Measurements from ENCODE around the gene AOAH. TPM values are rescaled to one million over a fixed set of nuclear protein-coding genes. Genes with fewer than 3 reads are reported as not detected.

AOAH gene
- total and polyA plus RNA-seq, 7 donors = 3.8 to 61.3 (median 16.2) TPM

DNA sequence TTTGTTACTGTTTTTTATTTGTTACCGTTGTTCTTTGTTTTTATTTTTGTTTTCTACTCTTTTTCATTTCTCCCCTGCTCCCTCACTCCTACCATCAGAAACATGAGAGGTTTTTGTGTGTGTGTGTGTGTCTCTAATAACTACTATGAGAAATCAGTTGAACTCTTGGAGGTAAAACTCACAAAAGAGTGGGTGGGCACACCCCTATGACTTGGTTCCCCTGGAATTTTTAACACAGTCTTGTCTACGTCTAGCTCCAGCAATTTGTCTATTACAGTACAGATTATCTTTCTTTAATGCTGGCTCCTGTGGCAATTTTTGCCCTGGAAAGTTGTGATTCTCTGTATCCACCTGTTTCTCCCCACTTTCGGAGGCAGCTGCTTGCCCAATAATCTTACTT, 56.2 kb downstream of the AOAH start:
- TF ChIP-seq, protein P1, sequence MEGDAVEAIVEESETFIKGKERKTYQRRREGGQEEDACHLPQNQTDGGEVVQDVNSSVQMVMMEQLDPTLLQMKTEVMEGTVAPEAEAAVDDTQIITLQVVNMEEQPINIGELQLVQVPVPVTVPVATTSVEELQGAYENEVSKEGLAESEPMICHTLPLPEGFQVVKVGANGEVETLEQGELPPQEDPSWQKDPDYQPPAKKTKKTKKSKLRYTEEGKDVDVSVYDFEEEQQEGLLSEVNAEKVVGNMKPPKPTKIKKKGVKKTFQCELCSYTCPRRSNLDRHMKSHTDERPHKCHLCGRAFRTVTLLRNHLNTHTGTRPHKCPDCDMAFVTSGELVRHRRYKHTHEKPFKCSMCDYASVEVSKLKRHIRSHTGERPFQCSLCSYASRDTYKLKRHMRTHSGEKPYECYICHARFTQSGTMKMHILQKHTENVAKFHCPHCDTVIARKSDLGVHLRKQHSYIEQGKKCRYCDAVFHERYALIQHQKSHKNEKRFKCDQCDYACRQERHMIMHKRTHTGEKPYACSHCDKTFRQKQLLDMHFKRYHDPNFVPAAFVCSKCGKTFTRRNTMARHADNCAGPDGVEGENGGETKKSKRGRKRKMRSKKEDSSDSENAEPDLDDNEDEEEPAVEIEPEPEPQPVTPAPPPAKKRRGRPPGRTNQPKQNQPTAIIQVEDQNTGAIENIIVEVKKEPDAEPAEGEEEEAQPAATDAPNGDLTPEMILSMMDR (IDR thresholded peaks at IDR 0.05) = no peak
- no peak for TF ChIP-seq POLR2A (IDR thresholded peaks at IDR 0.05)
- no peak for TF ChIP-seq EP300 (IDR thresholded peaks at IDR 0.05)
- TF ChIP-seq POLR2AphosphoS5 (IDR thresholded peaks at IDR 0.05) = no peak
- H3K4me1 ChIP-seq = no peaks in the 10 kb centered on the region
- intact Hi-C loops (cut with DNase I) = no loop called here
- H3K36me3 ChIP-seq = no peaks in the 10 kb centered on the region
- no peak overlapping the region for H3K4me3 ChIP-seq
- 73 to 85% methylated on average over 3 of the region's 3 CpGs for WGBS, 2 donors
- no peak overlapping the region for H3K27ac ChIP-seq
- no peaks in the 10 kb centered on the region for H3K9me3 ChIP-seq
- DNase-seq = no peak
- no peaks in the 10 kb centered on the region for H3K27me3 ChIP-seq

DNA sequence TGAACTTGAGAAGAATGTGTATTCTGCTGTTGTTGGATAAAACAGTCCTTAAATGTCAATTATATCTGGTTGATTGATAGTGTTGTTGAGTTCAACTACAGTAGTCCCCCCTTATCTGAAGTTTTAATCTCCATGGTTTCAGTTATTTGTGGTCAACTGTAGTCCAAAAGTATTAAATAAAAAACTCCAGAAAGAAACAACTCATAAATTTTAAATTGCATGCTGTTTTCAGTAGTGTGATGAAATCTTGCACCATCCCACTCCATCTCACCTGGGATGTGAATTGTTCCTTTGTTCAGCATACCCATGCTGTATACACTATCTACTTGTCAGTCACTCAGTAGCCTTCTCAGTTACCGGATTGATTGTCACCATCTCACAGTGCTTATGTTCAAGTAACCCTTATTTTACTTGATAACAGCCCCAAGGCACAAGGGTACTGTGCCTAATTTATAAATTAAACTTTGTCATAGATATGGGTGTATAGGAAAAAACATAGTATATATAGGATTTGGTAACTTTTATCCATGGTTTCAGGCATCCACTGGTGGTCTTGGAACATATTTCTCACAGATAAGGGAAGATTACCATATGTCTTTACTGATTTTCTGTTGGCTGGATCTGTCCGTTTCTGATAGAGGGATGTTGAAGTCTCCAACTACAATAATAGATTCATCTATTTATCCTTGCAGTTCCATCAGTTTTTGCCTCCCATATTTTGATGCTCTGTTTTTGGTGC, 57.1 kb downstream of the AOAH start:
- no peak overlapping the region for H3K27ac ChIP-seq
- TF ChIP-seq, protein P1 (IDR thresholded peaks at IDR 0.05) = no peak
- TF ChIP-seq POLR2AphosphoS5 (IDR thresholded peaks at IDR 0.05) (no peak), EP300 (IDR thresholded peaks at IDR 0.05) (no peak), POLR2A (IDR thresholded peaks at IDR 0.05) (no peak)
- WGBS, 2 donors = 57 to 84% methylated on average over 2 of the region's 2 CpGs

DNA sequence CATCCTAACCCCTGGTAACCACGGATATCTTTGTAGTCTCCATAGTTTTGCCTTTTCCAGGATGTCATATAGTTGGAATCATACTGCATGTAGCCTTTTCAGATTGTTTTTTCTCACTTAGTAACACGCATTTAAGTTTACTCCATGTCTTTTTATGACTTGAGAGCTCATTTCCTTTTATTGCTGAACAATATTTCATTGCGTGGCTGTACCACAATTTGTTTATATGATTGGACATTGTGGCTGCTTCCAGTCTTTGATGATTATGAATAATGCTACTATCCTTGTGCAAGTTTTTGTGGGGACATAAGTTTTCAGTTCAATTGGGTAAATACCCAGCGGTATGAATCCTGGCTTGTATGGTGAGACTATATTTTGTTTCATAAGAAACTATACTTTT, 60.8 kb downstream of the AOAH start:
- no peak overlapping the region for H3K27ac ChIP-seq
- no peak overlapping the region for H3K4me3 ChIP-seq
- no peaks in the 10 kb centered on the region for H3K4me1 ChIP-seq
- H3K36me3 ChIP-seq = no peaks in the 10 kb centered on the region
- H3K27me3 ChIP-seq = no peaks in the 10 kb centered on the region
- DNase-seq = no peak
- H3K9me3 ChIP-seq = no peaks in the 10 kb centered on the region
- TF ChIP-seq POLR2A (IDR thresholded peaks at IDR 0.05) (no peak), EP300 (IDR thresholded peaks at IDR 0.05) (no peak), POLR2AphosphoS5 (IDR thresholded peaks at IDR 0.05) (no peak)
- TF ChIP-seq, protein P1 (IDR thresholded peaks at IDR 0.05) = no peak
- 15 to 63% methylated on average over 4 of the region's 4 CpGs for WGBS, 2 donors
- intact Hi-C loops (cut with DNase I) = no loop called here

More for the DNA sequence above, 57.1 kb downstream of the AOAH start:
- Histone ChIP-seq H3K9me3 (no peaks in the 10 kb centered on the region), H3K27me3 (no peaks in the 10 kb centered on the region), H3K4me1 (no peaks in the 10 kb centered on the region), H3K4me3 (no peak overlapping the region), H3K36me3 (no peaks in the 10 kb centered on the region)
- no peak for DNase-seq
- intact Hi-C loops (cut with DNase I) = no loop called here

DNA sequence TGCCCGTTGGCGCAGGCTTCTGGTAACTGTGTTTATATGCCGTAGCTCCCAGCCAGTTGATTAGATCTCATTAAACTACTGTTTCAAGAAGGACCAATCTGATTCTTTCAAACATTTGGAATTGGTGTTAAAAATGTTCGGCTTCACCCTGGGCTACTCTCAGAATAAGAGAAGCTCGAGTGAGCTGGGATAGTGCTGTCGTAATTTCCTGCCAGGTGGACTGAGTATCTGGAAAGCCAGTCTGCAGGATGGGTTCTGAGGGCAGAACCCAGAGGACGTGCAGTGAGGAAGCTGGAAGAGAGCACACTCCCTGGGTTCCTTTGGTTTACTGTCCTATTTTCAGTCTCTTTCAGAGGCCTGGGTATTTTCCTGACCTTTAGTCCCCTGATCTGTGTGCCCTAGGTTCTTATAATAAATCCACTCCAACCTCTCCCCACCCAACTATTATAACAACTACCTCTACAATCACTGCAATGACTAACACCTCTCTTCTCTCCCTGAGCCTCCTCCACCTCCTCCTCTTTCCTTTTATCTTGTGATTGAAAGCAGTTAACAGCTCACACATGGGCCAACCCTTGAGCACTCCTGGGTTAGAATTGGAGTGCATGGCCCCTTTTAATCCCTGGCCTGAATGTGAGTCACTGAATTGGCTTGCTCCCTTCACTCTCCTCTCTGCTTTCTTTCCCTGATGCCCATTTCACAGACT, 63.0 kb downstream of the AOAH start:
- TF ChIP-seq, protein P1 (IDR thresholded peaks at IDR 0.05) = no peak
- TF ChIP-seq POLR2A (IDR thresholded peaks at IDR 0.05) = no peak
- no peak for TF ChIP-seq POLR2AphosphoS5 (IDR thresholded peaks at IDR 0.05)
- no peak for TF ChIP-seq EP300 (IDR thresholded peaks at IDR 0.05)

More for the DNA sequence above, 63.0 kb downstream of the AOAH start:
- 14 to 60% methylated on average over 7 of the region's 7 CpGs for WGBS, 2 donors
- no peaks in the 10 kb centered on the region for H3K9me3 ChIP-seq
- H3K27me3 ChIP-seq = no peaks in the 10 kb centered on the region
- H3K27ac ChIP-seq = no peak overlapping the region
- DNase-seq = no peak
- H3K4me3 ChIP-seq = no peak overlapping the region
- intact Hi-C loops (cut with DNase I) = no loop called here
- H3K36me3 ChIP-seq = no peaks in the 10 kb centered on the region
- no peaks in the 10 kb centered on the region for H3K4me1 ChIP-seq

All from sigmoid colon (tissue), 7 donors.